Fibroblast of mammary gland (primary cell): ENCODE results near the gene WDHD1.
A peak's percentile ranks its signal among the peaks of the same experiment; 100 is the strongest.

Experiments used
- DNase-seq: peaks from one replicate; pipeline ENCODE4 v3.0.0-alpha.2; 2010; ENCODE audit warnings: low read depth
- H3K4me3 ChIP-seq: 2 replicates; pipeline ENCODE4 v1.5.1; 2011; ENCODE audit warnings: low read depth, mild to moderate bottlenecking, low read length, moderate library complexity; ENCODE audit not compliant: control insufficient read depth
- TF ChIP-seq, protein P1 (sequence below): conservative IDR thresholded peaks from 2 replicates; pipeline ENCODE4 v1.5.1; 2011; ENCODE audit warnings: low read depth, low read length, inconsistent platforms; ENCODE audit not compliant: control insufficient read depth, insufficient read depth

WDHD1 gene

DNA sequence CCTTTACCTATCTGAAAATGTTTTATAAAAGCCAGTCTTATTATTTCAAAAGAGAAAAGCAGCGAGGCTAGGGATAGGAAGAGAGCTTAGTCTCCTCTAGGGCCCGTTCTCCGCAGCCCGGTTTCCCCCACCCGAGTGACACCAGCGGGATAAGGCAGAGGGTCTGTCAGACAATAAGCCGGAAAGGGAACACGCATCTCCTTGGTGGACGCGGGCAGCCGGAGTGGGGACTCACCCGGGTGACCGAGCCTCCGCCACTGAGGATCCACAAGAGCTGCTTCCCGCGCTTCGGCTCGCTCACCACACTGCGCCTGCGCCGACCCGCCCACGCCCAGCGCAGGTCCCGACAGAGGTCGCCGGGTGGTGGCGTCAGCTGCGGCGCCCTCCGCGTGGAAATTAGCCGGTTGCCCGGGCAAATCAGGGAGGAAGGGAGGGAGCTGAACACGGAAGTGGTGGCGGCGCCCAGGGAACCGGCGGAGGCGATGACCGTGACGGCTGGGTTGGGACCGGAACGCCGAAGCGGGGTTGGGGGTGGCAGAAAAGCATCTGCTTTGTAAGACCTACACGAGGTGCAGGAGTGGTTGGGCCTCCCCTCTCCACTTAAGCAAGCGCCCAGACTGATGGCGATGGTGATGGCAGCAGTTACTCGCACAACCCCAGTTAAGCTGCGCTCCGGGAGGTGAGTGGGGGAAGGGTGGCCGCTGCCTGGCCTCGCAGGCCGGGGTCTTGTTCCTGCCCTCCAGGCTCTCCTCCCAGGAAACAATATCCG lies at the start of gene WDHD1, which contains the start of gene SOCS4:
Gene WDHD1, minus strand, starts transcription at position 307 of the 769 bp plus-strand sequence. CDS start 312 bp downstream, outside the sequence.
Gene SOCS4, plus strand, starts transcription at position 444 of the 769 bp plus-strand sequence. CDS start 15,806 bp downstream, outside the sequence.
- TF ChIP-seq, protein P1, sequence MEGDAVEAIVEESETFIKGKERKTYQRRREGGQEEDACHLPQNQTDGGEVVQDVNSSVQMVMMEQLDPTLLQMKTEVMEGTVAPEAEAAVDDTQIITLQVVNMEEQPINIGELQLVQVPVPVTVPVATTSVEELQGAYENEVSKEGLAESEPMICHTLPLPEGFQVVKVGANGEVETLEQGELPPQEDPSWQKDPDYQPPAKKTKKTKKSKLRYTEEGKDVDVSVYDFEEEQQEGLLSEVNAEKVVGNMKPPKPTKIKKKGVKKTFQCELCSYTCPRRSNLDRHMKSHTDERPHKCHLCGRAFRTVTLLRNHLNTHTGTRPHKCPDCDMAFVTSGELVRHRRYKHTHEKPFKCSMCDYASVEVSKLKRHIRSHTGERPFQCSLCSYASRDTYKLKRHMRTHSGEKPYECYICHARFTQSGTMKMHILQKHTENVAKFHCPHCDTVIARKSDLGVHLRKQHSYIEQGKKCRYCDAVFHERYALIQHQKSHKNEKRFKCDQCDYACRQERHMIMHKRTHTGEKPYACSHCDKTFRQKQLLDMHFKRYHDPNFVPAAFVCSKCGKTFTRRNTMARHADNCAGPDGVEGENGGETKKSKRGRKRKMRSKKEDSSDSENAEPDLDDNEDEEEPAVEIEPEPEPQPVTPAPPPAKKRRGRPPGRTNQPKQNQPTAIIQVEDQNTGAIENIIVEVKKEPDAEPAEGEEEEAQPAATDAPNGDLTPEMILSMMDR = no peak
- peak; percentile 88 for DNase-seq
- peak within 1 kb of the TSS; percentile 63 for H3K4me3 ChIP-seq

- TF ChIP-seq, protein P1 = no peak
- H3K4me3 ChIP-seq = no peak overlapping the region
- peak; percentile 23 for DNase-seq
Observed at GRCh38 chr14:55075628-55076175, 48.8 kb upstream of the WDHD1 start.

DNA sequence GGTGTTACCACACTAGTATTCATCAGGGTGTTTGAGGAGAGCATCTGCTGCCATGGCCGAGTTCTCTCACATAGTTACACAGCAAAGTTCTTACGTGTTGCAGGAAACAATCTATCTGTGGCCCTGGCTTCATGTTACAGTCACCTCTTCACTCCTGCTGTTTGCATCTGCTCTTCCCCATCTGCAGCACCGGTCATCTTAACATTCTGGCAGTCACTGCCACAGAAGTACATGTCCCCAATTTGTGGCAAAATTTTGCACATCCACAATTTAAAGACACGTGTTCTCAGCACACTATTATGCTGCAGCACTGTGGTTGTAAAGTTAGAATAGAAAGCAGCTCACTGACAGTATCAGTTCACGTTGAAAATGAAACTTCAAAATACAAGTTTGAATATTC lies 47.8 kb upstream of the WDHD1 start:
- TF ChIP-seq, protein P1 = no peak
- DNase-seq = peak; percentile 31
- no peak overlapping the region for H3K4me3 ChIP-seq

GRCh38 chr14:55073856-55074255 lies 47.0 kb upstream of the WDHD1 start:
- DNase-seq = peak; percentile 56
- TF ChIP-seq, protein P1 = no peak
- no peak overlapping the region for H3K4me3 ChIP-seq

GRCh38 chr14:55071870-55072640 lies 45.2 kb upstream of the WDHD1 start:
- peak; percentile 92 for DNase-seq
- TF ChIP-seq, protein P1 = no peak
- no peak overlapping the region for H3K4me3 ChIP-seq

GRCh38 chr14:55070981-55071411 lies 44.1 kb upstream of the WDHD1 start:
- TF ChIP-seq, protein P1 = no peak
- no peak for DNase-seq
- H3K4me3 ChIP-seq = no peak overlapping the region
